HG03097 (cell line): ENCODE results near the gene EGFR.

Experiments
- ATAC-seq: cut with Tn5 transposase; IDR thresholded peaks from one replicate; pipeline ENCODE4 v1.9.1; 2021; ENCODE audit not compliant: unreplicated experiment, low FRiP score

EGFR gene

GRCh38 chr7:55059021-55059420 is 40.2 kb downstream of the EGFR start:
- no peak for ATAC-seq

- no peak for ATAC-seq
These were observed 41.3 kb downstream of the EGFR start for GRCh38 chr7:55060085-55060484.

- ATAC-seq, result no peak
These were observed 41.8 kb downstream of the EGFR start for GRCh38 chr7:55060636-55061022.

GRCh38 chr7:55061726-55062499 is 43.1 kb downstream of the EGFR start:
- ATAC-seq, result no peak

GRCh38 chr7:55063061-55063460 is 44.2 kb downstream of the EGFR start:
- ATAC-seq, result no peak

- ATAC-seq, result no peak
These were observed 44.8 kb downstream of the EGFR start for GRCh38 chr7:55063633-55064032.

GRCh38 chr7:55065079-55065478 is 46.3 kb downstream of the EGFR start:
- no peak for ATAC-seq

GRCh38 chr7:55065511-55066229 is 46.9 kb downstream of the EGFR start:
- ATAC-seq, result no peak

- ATAC-seq, result no peak
These were observed 47.7 kb downstream of the EGFR start for GRCh38 chr7:55066524-55066923.

GRCh38 chr7:55066938-55067337 is 48.1 kb downstream of the EGFR start:
- no peak for ATAC-seq

GRCh38 chr7:55067748-55068147 is 48.9 kb downstream of the EGFR start:
- no peak for ATAC-seq

- ATAC-seq, result no peak
These were observed 50.5 kb downstream of the EGFR start for GRCh38 chr7:55069271-55069792.

GRCh38 chr7:55070271-55070743 is 51.5 kb downstream of the EGFR start:
- ATAC-seq, result no peak

GRCh38 chr7:55070854-55071253 is 52.0 kb downstream of the EGFR start:
- no peak for ATAC-seq

- no peak for ATAC-seq
These were observed 52.8 kb downstream of the EGFR start for GRCh38 chr7:55071411-55072175.

GRCh38 chr7:55072251-55072650 is 53.4 kb downstream of the EGFR start:
- ATAC-seq, result no peak

- ATAC-seq, result peak; percentile 62
These were observed 54.3 kb downstream of the EGFR start for GRCh38 chr7:55073051-55073511.

GRCh38 chr7:55073976-55074528 is 55.2 kb downstream of the EGFR start:
- peak; percentile 84 for ATAC-seq

GRCh38 chr7:55075464-55076021 is 56.7 kb downstream of the EGFR start:
- no peak for ATAC-seq
